ENCODE results near the gene YRDC. TPM values are rescaled to one million over a fixed set of nuclear protein-coding genes. Genes with fewer than 3 reads are reported as not detected.

The YRDC gene
- total RNA-seq: 12.2 and 22.4 TPM in 2 replicates

GRCh38 chr1:37807555-37808368 lies at the start of gene YRDC, which contains the start of gene C1orf122:
TSS of gene YRDC (minus strand) at chr1:37808208. CDS start at chr1:37808180, 28 bp downstream.
TSS of gene C1orf122 (plus strand) at chr1:37807790. CDS start at chr1:37808405, 615 bp downstream.
- DNase-seq (ENCODE audit: low read depth in 2 of 2): peak; percentile 96

GRCh38 chr1:37854406-37854805 lies 46.4 kb upstream of the YRDC start:
- no peak for DNase-seq (ENCODE audit: low read depth in 2 of 2)

GRCh38 chr1:37853157-37853556 lies 45.1 kb upstream of the YRDC start:
- DNase-seq (ENCODE audit: low read depth in 2 of 2): no peak

- peak in 1 of 2 donors; percentile 47 for DNase-seq (ENCODE audit: low read depth in 2 of 2)
Observed at GRCh38 chr1:37851782-37852210, 43.8 kb upstream of the YRDC start.

- DNase-seq (ENCODE audit: low read depth in 2 of 2): no peak
Observed at GRCh38 chr1:37851262-37851661, 43.3 kb upstream of the YRDC start.

- DNase-seq (ENCODE audit: low read depth in 2 of 2): peak in 1 of 2 donors; percentile 20
Observed at GRCh38 chr1:37850352-37850955, 42.4 kb upstream of the YRDC start.

GRCh38 chr1:37849480-37849879 lies 41.5 kb upstream of the YRDC start:
- no peak for DNase-seq (ENCODE audit: low read depth in 2 of 2)

GRCh38 chr1:37846647-37847339 lies 38.8 kb upstream of the YRDC start:
- DNase-seq (ENCODE audit: low read depth in 2 of 2): peak; percentile 7 to 41

- no peak for DNase-seq (ENCODE audit: low read depth in 2 of 2)
Observed at GRCh38 chr1:37845786-37846185, 37.8 kb upstream of the YRDC start.

GRCh38 chr1:37845049-37845646 lies 37.1 kb upstream of the YRDC start:
- no peak for DNase-seq (ENCODE audit: low read depth in 2 of 2)

GRCh38 chr1:37844536-37844935 lies 36.5 kb upstream of the YRDC start:
- DNase-seq (ENCODE audit: low read depth in 2 of 2): no peak

- DNase-seq (ENCODE audit: low read depth in 2 of 2): no peak
Observed at GRCh38 chr1:37841652-37842051, 33.6 kb upstream of the YRDC start.

- peak in 1 of 2 donors; percentile 7 for DNase-seq (ENCODE audit: low read depth in 2 of 2)
Observed at GRCh38 chr1:37840711-37841110, 32.7 kb upstream of the YRDC start.

- DNase-seq (ENCODE audit: low read depth in 2 of 2): no peak
Observed at GRCh38 chr1:37839676-37840075, 31.7 kb upstream of the YRDC start.

GRCh38 chr1:37836788-37837187 lies 28.8 kb upstream of the YRDC start:
- no peak for DNase-seq (ENCODE audit: low read depth in 2 of 2)

GRCh38 chr1:37831809-37832208 lies 23.8 kb upstream of the YRDC start:
- DNase-seq (ENCODE audit: low read depth in 2 of 2): no peak

- DNase-seq (ENCODE audit: low read depth in 2 of 2): no peak
Observed at GRCh38 chr1:37831109-37831508, 23.1 kb upstream of the YRDC start.

- no peak for DNase-seq (ENCODE audit: low read depth in 2 of 2)
Observed at GRCh38 chr1:37828410-37829074, 20.5 kb upstream of the YRDC start.

- DNase-seq (ENCODE audit: low read depth in 2 of 2): peak in 1 of 2 donors; percentile 42
Observed at GRCh38 chr1:37825506-37825905, 17.5 kb upstream of the YRDC start.

GRCh38 chr1:37824001-37824400 lies 16.0 kb upstream of the YRDC start:
- no peak for DNase-seq (ENCODE audit: low read depth in 2 of 2)

Data from lung microvascular endothelial cell (primary cell).